ENCODE data around the gene TREH.
"Not testable (repeated sequence)": the region's sequence is repeated elsewhere in the genome, so short reads cannot be mapped to it uniquely, and the experiment has no call there.

DNA sequence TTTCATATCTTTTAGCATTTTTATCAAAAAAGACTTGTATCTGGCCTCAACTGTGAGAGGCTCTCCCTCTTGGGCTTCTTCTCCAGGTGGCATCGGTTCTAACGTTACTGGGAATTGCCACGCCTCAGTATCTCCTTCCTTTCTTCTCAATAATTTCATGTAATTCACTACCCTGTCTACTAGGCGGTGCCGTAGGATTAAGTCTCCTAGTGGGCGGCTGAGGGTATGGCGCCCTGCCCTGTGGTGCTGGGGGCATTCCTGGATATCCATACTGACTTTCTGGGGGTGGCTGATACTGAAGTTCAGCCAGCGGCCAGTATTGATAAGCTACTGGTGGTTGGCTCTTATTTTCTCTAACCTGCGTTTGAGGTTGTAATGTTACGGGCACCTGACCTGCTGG, 48.7 kb upstream of the TREH start:
- TF ChIP-seq EZH2 (IDR thresholded peaks at IDR 0.05); POLR2AphosphoS5 (IDR thresholded peaks at IDR 0.05; ENCODE audit: borderline replicate concordance, low read depth, low read length): not testable (repeated sequence)

Measured in SK-N-MC (cell line).